GM21515 (cell line): ENCODE measurements around the gene EARS2.
A peak's percentile ranks its signal among the peaks of the same experiment; 100 is the strongest.
"Not testable (repeated sequence)": the region's sequence is repeated elsewhere in the genome, so short reads cannot be mapped to it uniquely, and the experiment has no call there.

ENCODE experiments used
- ATAC-seq: cut with Tn5 transposase; IDR thresholded peaks from one replicate; pipeline ENCODE4 v1.9.1; 2021; ENCODE audit not compliant: unreplicated experiment

Gene EARS2

GRCh38 chr16:23570992-23571632 lies 14.0 kb upstream of the EARS2 start:
- no peak for ATAC-seq

- no peak for ATAC-seq
Observed at GRCh38 chr16:23567602-23568001, 10.5 kb upstream of the EARS2 start.

- ATAC-seq, result no peak
Observed at GRCh38 chr16:23566724-23567123, 9.6 kb upstream of the EARS2 start.

- no peak for ATAC-seq
Observed at GRCh38 chr16:23564575-23565363, 7.6 kb upstream of the EARS2 start.

- no peak for ATAC-seq
Observed at GRCh38 chr16:23563186-23563585, 6.0 kb upstream of the EARS2 start.

GRCh38 chr16:23562505-23562904 lies 5.4 kb upstream of the EARS2 start:
- no peak for ATAC-seq

GRCh38 chr16:23561586-23561985 lies 4.4 kb upstream of the EARS2 start:
- no peak for ATAC-seq

GRCh38 chr16:23557779-23558702 lies 891 bp upstream of the EARS2 start:
- ATAC-seq, result peak; percentile 15

- ATAC-seq, result no peak
Observed at GRCh38 chr16:23554536-23554935, 2.6 kb downstream of the EARS2 start.

- no peak for ATAC-seq
Observed at GRCh38 chr16:23552161-23552560, 5.0 kb downstream of the EARS2 start.

- no peak for ATAC-seq
Observed at GRCh38 chr16:23549938-23550337, 7.2 kb downstream of the EARS2 start.

GRCh38 chr16:23544436-23544835 lies 12.7 kb downstream of the EARS2 start:
- no peak for ATAC-seq

GRCh38 chr16:23540817-23541178 lies 16.4 kb downstream of the EARS2 start:
- not testable (repeated sequence) for ATAC-seq

- ATAC-seq, result no peak
Observed at GRCh38 chr16:23539984-23540816, 16.9 kb downstream of the EARS2 start.

GRCh38 chr16:23538919-23539278 lies 18.3 kb downstream of the EARS2 start:
- no peak for ATAC-seq

- ATAC-seq, result no peak
Observed at GRCh38 chr16:23537390-23537789, 19.8 kb downstream of the EARS2 start.

GRCh38 chr16:23535901-23536300 lies 21.2 kb downstream of the EARS2 start:
- no peak for ATAC-seq

GRCh38 chr16:23534868-23535860 lies 22.0 kb downstream of the EARS2 start:
- no peak for ATAC-seq

- no peak for ATAC-seq
Observed at GRCh38 chr16:23532448-23532847, 24.7 kb downstream of the EARS2 start.

GRCh38 chr16:23530062-23530461 lies 27.1 kb downstream of the EARS2 start:
- ATAC-seq, result no peak
